Measurements from ENCODE around the gene KCNJ14. TPM values are rescaled to one million over a fixed set of nuclear protein-coding genes. Genes with fewer than 3 reads are reported as not detected.
"Not testable (repeated sequence)": the region's sequence is repeated elsewhere in the genome, so short reads cannot be mapped to it uniquely, and the experiment has no call there.

KCNJ14 gene
- total and polyA plus RNA-seq, 2 of the 4 experiments (the other 2 are of a cell fraction): 0.18 to 0.39 TPM

- Histone ChIP-seq H2BK120ac (ENCODE audit: low read depth, low read length) (peak overlapping the region; percentile 77), H3K27ac (ENCODE audit: insufficient read depth, low read length) (peak overlapping the region; percentile 0; the same call in 1 of the 2 replicates), H2BK20ac (ENCODE audit: low read depth, low read length) (peak overlapping the region; percentile 93), H2AK5ac (ENCODE audit: low read depth, low read length) (peak overlapping the region; percentile 76), H3K4ac (ENCODE audit: low read depth, low read length) (peak overlapping the region; percentile 89), H2AFZ (replicated peaks; ENCODE audit: low read length, poor library complexity) (peak overlapping the region; percentile 79), H2BK15ac (ENCODE audit: low read depth, low read length) (peak overlapping the region; percentile 62), H2BK5ac (ENCODE audit: low read depth, low read length, poor library complexity, severe bottlenecking) (peak overlapping the region; percentile 64), H4K91ac (ENCODE audit: insufficient read depth, low read depth, low read length) (peak overlapping the region; percentile 79), H3K9me1 (ENCODE audit: insufficient read depth, low read length) (peaks cover 14% of the 10 kb centered on the region), H3K23ac (ENCODE audit: low read depth, low read length) (peak overlapping the region; percentile 80; the same call in 1 of the 2 replicates), H3K4me1 (ENCODE audit: control insufficient read depth, insufficient read depth, low read length) (peaks cover 12% of the 10 kb centered on the region), H4K5ac (ENCODE audit: low read depth, low read length) (peak overlapping the region; percentile 8; the same call in 1 of the 2 replicates), H3K14ac (replicated peaks; ENCODE audit: low read depth, low read length) (peak overlapping the region; percentile 72), H3K56ac (ENCODE audit: extremely low read depth, insufficient read depth, low read length) (peak overlapping the region; percentile 11; the same call in 1 of the 2 replicates), H3K18ac (ENCODE audit: low read depth, low read length) (peak overlapping the region; percentile 1; the same call in 1 of the 2 replicates), H4K8ac (ENCODE audit: low read depth in 2 of 2, low read length in 2 of 2) (peak overlapping the region in 1 of 2 experiments; percentile 55; a peak in 1 of 4 replicates), H2AK9ac (replicated peaks; ENCODE audit: low read depth, low read length, poor library complexity) (peak overlapping the region; percentile 89)
- BruUV-seq (replicated peaks); H3K27me3 ChIP-seq (ENCODE audit: control insufficient read depth, insufficient read depth, low read length); H3K9me3 ChIP-seq (ENCODE audit: control insufficient read depth, insufficient read depth, low read length); in situ Hi-C loops (cut with MboI; ENCODE audit: low sequenced_read_pairs); intact Hi-C loops (cut with micrococcal nuclease); H3K36me3 ChIP-seq (ENCODE audit: control insufficient read depth, insufficient read depth, low read length); H3K4me3 ChIP-seq (ENCODE audit: insufficient read depth, low read depth, low read length); H3K4me2 ChIP-seq (ENCODE audit: low read depth, low read length); ATAC-seq (ENCODE audit: low read depth); dilution Hi-C loops (cut with HindIII; ENCODE audit: low sequenced_read_pairs, unreplicated experiment); H3K9ac ChIP-seq (ENCODE audit: low read depth, low read length); DNase-seq; POLR2A ChIA-PET (ENCODE audit: unreplicated experiment); H4K20me1 ChIP-seq (ENCODE audit: insufficient read depth, low read length); H3K79me1 ChIP-seq (ENCODE audit: low read depth in 1 of 2, low read length in 2 of 2): not testable (repeated sequence)
- no CpG with 5 or more reads among the region's 7 CpGs for whole genome bisulfite sequencing, 2 experiments (ENCODE audit: extremely low coverage in 2 of 2, insufficient read length in 1 of 2)
- CTCF ChIA-PET: interaction anchor here (0.6 to 4.4 kb wide), 3 partner anchors 78 to 129 kb away, joined by 4 to 35 read pairs (median 5); no protein-coding TSS in a partner anchor
These were observed 33.1 kb downstream of the KCNJ14 start for GRCh38 chr19:48488478-48488877.

Data from IMR-90 (cell line).